Measurements from ENCODE around the gene TECPR2. TPM values are rescaled to one million over a fixed set of nuclear protein-coding genes. Genes with fewer than 3 reads are reported as not detected.

Gene TECPR2
- total and polyA plus RNA-seq, 2 of the 13 experiments (the other 11 are each of a cell fraction or from before 2014, with no cell fraction given) = 3.5 to 5.7 TPM

DNA sequence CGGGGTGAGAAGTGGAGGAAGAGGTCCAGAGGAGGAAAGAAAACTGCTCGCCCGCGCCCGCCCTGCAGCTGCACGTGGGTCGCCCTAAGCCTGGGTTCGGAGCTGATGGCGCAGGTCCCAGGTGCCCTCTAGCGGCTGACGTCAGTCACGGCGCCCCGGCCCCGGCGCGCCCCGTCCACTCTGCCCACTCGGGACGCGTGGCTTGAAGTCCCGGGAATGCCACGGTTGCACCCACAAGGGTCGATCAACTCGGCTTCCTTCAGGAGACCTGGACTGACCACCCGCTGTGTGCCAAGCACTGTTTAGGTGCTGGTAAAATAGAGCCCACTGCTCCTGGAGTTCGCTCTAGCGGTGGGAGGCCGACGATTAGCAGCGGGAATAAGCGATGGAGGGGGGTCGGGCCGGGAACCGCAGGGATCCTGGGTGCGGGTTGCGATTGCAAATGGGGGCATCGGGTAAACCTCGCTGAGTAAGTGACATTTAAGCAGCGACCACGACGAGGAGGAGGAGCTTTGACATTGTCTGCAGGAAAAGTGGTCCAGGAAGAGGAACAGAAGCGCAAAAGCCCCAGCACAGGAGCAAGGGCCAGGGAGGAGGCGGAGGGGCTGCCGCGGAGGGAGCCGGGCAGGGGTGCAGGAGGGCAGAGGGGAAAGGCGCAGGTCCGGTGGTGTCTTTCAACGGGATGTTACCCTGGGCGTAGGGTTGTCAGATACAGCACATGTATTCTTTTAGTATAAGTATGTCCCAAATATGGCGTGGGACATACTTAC lies 48.3 kb upstream of the TECPR2 start (continued):
- TF ChIP-seq SIN3A (IDR thresholded peaks at IDR 0.05; ENCODE audit: borderline replicate concordance, low read depth, low read length) (no peak), ZNF292 (CRISPR knock-in tag; IDR thresholded peaks at IDR 0.05; ENCODE audit: borderline replicate concordance, low read depth) (peak; percentile 46; the same call in 1 of the 2 replicates), ZFYVE20 (CRISPR knock-in tag; IDR thresholded peaks at IDR 0.05; ENCODE audit: borderline replicate concordance, low read depth) (no peak), ADNP (CRISPR knock-in tag; IDR thresholded peaks at IDR 0.05) (no peak), ZNF160 (CRISPR knock-in tag; IDR thresholded peaks at IDR 0.05) (peak; percentile 66; the same call in 1 of the 2 replicates), ZFX (CRISPR knock-in tag; IDR thresholded peaks at IDR 0.05; ENCODE audit: low read depth) (peak; percentile 71), ZNF143 (CRISPR knock-in tag; IDR thresholded peaks at IDR 0.05) (no peak), ZNF841 (CRISPR knock-in tag; IDR thresholded peaks at IDR 0.05; ENCODE audit: borderline replicate concordance) (no peak), NFIC (IDR thresholded peaks at IDR 0.05; ENCODE audit: low read length) (no peak), HMGA1 (CRISPR knock-in tag; conservative IDR thresholded peaks at IDR 0.05) (no peak), ZNF124 (CRISPR knock-in tag; IDR thresholded peaks at IDR 0.05) (no peak), TEAD2 (CRISPR knock-in tag; IDR thresholded peaks at IDR 0.05) (no peak), ZFP36L1 (CRISPR knock-in tag; IDR thresholded peaks at IDR 0.05) (no peak), ZNF260 (CRISPR knock-in tag; IDR thresholded peaks at IDR 0.05; ENCODE audit: borderline replicate concordance, low read depth) (no peak), KMT2B (CRISPR knock-in tag; IDR thresholded peaks at IDR 0.05) (0 out of 2 replicates have a peak, but pooled peaks have one; percentile 34), ZNF3 (CRISPR knock-in tag; IDR thresholded peaks at IDR 0.05) (no peak), MBD4 (IDR thresholded peaks at IDR 0.05; ENCODE audit: borderline replicate concordance, low read length) (no peak)
- TF ChIP-seq, protein P1, sequence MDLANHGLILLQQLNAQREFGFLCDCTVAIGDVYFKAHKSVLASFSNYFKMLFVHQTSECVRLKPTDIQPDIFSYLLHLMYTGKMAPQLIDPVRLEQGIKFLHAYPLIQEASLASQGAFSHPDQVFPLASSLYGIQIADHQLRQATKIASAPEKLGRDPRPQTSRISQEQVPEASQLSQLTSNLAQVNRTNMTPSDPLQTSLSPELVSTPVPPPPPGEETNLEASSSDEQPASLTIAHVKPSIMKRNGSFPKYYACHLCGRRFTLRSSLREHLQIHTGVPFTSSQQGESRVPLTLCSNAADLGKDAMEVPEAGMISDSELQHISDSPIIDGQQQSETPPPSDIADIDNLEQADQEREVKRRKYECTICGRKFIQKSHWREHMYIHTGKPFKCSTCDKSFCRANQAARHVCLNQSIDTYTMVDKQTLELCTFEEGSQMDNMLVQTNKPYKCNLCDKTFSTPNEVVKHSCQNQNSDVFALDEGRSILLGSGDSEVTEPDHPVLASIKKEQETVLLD (CRISPR knock-in tag; IDR thresholded peaks at IDR 0.05; ENCODE audit: low read depth) = no peak
- TF ChIP-seq, protein P2, sequence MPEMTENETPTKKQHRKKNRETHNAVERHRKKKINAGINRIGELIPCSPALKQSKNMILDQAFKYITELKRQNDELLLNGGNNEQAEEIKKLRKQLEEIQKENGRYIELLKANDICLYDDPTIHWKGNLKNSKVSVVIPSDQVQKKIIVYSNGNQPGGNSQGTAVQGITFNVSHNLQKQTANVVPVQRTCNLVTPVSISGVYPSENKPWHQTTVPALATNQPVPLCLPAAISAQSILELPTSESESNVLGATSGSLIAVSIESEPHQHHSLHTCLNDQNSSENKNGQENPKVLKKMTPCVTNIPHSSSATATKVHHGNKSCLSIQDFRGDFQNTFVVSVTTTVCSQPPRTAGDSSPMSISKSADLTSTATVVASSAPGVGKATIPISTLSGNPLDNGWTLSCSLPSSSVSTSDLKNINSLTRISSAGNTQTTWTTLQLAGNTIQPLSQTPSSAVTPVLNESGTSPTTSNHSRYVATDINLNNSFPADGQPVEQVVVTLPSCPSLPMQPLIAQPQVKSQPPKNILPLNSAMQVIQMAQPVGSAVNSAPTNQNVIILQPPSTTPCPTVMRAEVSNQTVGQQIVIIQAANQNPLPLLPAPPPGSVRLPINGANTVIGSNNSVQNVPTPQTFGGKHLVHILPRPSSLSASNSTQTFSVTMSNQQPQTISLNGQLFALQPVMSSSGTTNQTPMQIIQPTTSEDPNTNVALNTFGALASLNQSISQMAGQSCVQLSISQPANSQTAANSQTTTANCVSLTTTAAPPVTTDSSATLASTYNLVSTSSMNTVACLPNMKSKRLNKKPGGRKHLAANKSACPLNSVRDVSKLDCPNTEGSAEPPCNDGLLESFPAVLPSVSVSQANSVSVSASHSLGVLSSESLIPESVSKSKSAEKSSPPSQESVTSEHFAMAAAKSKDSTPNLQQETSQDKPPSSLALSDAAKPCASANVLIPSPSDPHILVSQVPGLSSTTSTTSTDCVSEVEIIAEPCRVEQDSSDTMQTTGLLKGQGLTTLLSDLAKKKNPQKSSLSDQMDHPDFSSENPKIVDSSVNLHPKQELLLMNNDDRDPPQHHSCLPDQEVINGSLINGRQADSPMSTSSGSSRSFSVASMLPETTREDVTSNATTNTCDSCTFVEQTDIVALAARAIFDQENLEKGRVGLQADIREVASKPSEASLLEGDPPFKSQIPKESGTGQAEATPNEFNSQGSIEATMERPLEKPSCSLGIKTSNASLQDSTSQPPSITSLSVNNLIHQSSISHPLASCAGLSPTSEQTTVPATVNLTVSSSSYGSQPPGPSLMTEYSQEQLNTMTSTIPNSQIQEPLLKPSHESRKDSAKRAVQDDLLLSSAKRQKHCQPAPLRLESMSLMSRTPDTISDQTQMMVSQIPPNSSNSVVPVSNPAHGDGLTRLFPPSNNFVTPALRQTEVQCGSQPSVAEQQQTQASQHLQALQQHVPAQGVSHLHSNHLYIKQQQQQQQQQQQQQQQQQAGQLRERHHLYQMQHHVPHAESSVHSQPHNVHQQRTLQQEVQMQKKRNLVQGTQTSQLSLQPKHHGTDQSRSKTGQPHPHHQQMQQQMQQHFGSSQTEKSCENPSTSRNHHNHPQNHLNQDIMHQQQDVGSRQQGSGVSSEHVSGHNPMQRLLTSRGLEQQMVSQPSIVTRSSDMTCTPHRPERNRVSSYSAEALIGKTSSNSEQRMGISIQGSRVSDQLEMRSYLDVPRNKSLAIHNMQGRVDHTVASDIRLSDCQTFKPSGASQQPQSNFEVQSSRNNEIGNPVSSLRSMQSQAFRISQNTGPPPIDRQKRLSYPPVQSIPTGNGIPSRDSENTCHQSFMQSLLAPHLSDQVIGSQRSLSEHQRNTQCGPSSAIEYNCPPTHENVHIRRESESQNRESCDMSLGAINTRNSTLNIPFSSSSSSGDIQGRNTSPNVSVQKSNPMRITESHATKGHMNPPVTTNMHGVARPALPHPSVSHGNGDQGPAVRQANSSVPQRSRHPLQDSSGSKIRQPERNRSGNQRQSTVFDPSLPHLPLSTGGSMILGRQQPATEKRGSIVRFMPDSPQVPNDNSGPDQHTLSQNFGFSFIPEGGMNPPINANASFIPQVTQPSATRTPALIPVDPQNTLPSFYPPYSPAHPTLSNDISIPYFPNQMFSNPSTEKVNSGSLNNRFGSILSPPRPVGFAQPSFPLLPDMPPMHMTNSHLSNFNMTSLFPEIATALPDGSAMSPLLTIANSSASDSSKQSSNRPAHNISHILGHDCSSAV (CRISPR knock-in tag; IDR thresholded peaks at IDR 0.05; ENCODE audit: borderline replicate concordance) = no peak
